HuH-7.5 (cell line): ENCODE results near the gene ARHGEF25.
"Not testable (repeated sequence)": the region's sequence is repeated elsewhere in the genome, so short reads cannot be mapped to it uniquely, and the experiment has no call there.

Experiments
- DNase-seq: peaks from one replicate; pipeline ENCODE4 v3.0.0; 2011; ENCODE audit warnings: low spot score

Gene ARHGEF25

GRCh38 chr12:57609101-57609780 is 2.0 kb upstream of the ARHGEF25 start:
- DNase-seq, result no peak

GRCh38 chr12:57609781-57610553 is 1.3 kb upstream of the ARHGEF25 start:
- DNase-seq, result no peak

GRCh38 chr12:57610554-57611107 is 604 bp upstream of the ARHGEF25 start:
- no peak for DNase-seq

DNA sequence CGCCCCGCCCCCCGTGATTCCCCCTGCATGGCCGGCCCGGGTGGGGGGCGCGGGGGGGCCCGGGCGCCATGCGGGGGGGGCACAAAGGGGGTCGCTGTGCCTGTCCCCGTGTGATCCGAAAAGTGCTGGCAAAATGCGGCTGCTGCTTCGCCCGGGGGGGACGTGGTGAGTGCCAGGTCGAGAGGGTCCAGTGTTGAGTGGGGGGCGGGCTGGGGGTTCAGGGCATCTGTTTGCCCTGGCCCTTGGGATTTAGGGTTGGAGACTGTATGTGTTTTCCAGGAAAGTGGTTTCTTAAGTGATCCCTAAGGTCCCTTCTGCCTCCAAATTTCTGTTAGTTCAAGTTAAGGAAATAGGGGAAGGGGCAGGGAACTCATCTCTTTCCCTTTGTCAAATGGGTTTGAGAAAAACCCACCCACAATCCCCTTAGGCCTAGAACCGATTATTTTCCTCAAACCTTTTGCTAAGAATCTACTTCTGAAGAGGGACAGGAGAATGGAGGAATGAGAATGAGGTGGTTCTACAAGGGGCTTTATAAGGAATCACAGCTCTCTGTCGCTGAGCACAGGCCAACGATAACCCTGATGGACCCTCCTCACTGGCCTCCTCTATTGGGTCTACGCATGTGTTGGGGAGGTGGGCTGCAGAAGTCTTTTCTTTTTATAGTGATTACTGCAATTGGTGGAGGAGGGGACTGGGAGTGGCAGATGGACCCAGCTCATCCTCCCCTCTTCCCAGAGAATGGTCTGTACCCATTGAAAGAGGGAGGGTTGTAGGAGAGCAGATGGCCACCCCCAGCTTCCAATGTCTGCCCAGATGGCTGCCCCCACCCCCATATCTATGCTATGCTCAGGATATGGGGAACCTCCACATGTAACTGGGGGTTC is 834 bp downstream of the ARHGEF25 start:
- no peak for DNase-seq

- DNase-seq, result no peak
These were observed 1.6 kb downstream of the ARHGEF25 start for GRCh38 chr12:57612711-57613426.

- DNase-seq, result no peak
These were observed 2.3 kb downstream of the ARHGEF25 start for GRCh38 chr12:57613427-57614109.

DNA sequence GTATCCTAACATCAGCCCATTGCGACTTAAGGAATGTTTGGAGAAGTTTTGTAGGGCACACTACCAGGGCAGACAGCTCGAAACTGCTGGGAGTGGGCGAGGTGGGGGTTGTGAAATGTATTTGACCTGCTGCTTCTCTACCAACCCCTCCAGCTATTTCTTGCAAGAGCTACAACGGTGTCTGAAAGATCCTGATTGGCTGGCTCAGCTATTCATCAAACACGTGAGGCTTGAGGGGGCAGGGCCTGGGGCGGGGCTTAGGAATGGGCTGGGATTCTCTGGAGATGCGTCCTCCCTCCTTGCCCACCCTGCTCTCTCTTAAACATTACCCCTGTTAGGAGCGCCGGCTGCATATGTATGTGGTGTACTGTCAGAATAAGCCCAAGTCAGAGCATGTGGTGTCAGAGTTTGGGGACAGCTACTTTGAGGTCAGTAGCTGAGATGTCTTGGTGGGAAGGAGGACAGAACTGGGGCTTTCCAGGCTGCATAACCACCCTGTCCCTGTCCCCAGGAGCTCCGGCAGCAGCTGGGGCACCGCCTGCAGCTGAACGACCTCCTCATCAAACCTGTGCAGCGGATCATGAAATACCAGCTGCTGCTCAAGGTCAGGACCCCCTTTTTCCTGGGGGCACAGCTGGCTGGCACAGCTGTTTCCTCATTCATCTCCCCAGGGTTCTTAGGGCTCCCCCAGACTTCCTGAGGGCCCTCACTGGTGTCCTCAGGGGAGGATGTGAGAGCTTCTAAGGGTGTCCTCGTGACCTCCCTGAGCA is 3.1 kb downstream of the ARHGEF25 start:
- DNase-seq, result no peak

GRCh38 chr12:57614948-57615500 is 3.8 kb downstream of the ARHGEF25 start:
- DNase-seq, result no peak

- DNase-seq, result no peak
These were observed 4.4 kb downstream of the ARHGEF25 start for GRCh38 chr12:57615637-57616036.

- DNase-seq, result no peak
These were observed 5.3 kb downstream of the ARHGEF25 start for GRCh38 chr12:57616383-57617101.

GRCh38 chr12:57617942-57618341 is 6.7 kb downstream of the ARHGEF25 start:
- DNase-seq, result no peak

DNA sequence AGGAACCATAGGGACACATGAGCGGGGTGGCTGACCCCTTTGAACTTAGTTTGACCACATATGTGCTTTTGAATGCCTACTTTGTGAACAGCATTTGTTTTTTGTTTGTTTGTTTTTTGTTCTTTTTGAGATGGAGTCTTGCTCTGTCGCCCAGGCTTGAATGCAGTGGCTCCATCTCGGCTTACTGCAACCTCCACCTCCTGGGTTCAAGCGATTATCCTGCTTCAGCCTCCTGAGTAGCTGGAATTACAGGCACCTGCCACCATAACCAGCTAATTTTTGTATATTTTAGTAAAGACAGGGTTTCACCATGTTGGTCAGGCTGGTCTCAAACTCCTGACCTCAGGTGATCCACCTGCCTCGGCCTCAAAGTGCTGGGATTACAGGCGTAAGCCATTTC is 7.2 kb downstream of the ARHGEF25 start:
- DNase-seq, result not testable (repeated sequence)

- DNase-seq, result no peak
These were observed 7.8 kb downstream of the ARHGEF25 start for GRCh38 chr12:57618966-57619433.

DNA sequence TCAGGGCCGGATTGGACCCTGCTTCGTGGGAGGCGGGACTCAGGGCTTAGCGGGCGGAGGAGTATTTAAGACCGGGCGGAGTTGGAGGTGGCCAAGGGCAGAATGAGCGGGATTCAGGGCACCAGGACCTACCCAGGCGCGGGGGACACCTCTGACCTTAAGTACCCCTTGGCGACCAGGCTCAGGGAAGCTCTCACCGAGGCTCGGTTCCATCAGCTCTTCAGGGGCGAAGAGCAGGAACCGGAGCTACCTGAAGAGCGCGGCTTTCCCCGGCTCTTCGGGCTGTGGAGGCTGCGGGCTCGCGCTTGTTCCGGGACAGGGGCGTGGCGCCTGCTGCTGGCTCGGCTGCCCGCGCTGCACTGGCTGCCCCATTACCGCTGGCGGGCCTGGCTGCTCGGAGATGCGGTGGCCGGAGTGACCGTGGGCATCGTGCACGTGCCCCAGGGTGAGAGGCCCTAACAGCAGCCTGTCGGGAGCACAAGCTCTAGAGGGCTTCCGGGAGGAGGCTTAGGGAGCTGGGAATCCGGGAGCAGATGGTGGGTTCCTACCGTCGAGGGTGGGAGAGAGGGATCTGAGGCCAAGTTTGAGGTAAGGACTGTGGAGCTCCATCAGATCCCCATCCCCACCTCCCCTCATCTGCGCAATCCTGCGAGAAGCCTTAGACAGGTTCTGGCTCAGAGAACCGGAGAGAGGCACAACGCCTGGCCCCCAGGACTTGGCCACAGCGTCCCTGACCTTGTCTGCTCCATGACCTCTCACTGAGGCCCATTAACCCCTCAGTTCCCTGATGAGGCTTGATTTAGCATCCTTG is 8.4 kb downstream of the ARHGEF25 start:
- no peak for DNase-seq

DNA sequence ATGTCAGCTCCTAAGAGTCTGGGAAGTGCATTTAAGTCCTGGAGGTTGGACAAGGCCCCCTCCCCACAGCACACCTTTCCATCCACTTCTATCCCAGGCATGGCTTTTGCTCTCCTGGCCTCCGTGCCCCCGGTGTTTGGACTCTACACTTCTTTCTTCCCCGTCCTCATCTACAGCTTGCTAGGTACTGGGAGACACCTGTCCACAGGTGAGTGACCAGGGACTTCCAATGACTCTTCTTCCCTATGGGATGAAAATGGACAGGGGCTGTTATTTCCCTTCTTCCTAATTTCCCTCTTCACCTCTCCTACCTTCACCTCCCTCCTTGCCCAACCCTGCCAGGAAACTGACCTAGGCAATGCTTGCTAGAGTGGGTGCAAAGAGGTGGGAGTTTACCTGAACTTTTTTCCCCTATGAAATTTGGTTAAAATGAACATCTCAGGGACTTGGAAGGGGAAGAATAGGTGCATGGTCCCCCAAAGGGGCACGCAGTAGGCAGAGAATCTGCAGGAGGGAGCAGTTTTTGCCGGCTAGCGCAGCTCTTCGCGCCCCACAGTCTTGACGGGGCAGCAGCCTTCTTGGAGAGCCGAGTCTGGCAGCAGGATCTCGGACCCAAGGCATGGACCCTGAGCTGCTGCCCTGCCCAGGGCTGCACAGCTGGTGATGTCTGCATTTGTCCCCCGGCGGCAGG is 9.2 kb downstream of the ARHGEF25 start:
- no peak for DNase-seq

DNA sequence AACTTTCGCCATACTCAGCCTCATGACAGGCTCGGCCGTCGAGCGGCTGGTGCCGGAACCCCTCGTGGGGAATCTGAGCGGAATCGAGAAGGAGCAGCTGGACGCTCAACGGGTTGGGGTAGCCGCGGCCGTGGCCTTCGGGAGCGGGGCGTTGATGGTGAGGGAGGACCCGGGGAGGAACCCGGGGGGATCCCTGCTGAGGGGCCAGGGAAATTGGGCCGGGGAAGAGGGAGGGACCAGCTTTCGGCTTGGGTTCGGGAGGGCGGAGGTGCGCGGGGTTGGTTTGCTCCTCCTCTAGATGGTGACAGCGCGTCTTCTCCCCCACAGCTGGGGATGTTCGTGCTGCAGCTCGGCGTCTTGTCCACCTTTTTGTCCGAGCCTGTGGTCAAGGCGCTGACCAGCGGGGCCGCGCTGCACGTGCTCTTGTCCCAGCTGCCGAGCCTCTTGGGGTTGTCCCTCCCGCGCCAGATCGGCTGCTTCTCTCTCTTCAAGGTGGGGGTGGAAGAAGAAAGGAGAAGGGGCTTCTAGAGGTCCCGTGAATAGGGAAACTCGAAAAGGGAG is 9.8 kb downstream of the ARHGEF25 start:
- no peak for DNase-seq
